Measurements from ENCODE around the gene ATAD3B.

The ATAD3B gene

DNA sequence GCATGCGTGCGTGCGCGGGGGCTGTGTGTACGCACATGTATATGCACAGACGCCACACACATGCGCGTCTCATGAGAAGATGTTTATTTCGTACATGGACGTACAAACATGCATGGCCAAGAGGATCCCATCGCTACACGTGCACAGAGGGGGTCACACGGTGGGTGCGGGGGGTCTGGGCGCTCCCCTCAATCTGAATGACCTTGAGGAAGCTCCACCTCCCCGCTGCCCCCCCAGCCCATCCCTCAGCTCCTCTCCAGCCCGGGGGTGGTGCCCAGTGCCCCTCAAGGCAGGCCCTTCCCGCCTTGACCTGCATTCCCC lies 67.4 kb downstream of the ATAD3B start:
- peaks cover 26% of the 10 kb centered on the region for H3K27me3 Mint-ChIP-seq
- H3K9me3 Mint-ChIP-seq, result no peaks in the 10 kb centered on the region
- no peak overlapping the region for H3K4me3 Mint-ChIP-seq
- H3K27ac Mint-ChIP-seq, result no peak overlapping the region
- intact Hi-C loops (cut with micrococcal nuclease), result no loop called here
- no peaks in the 10 kb centered on the region for H3K4me1 Mint-ChIP-seq (ENCODE audit: low read depth)
- H3K36me3 Mint-ChIP-seq (ENCODE audit: low read depth), result peaks cover 40% of the 10 kb centered on the region

DNA sequence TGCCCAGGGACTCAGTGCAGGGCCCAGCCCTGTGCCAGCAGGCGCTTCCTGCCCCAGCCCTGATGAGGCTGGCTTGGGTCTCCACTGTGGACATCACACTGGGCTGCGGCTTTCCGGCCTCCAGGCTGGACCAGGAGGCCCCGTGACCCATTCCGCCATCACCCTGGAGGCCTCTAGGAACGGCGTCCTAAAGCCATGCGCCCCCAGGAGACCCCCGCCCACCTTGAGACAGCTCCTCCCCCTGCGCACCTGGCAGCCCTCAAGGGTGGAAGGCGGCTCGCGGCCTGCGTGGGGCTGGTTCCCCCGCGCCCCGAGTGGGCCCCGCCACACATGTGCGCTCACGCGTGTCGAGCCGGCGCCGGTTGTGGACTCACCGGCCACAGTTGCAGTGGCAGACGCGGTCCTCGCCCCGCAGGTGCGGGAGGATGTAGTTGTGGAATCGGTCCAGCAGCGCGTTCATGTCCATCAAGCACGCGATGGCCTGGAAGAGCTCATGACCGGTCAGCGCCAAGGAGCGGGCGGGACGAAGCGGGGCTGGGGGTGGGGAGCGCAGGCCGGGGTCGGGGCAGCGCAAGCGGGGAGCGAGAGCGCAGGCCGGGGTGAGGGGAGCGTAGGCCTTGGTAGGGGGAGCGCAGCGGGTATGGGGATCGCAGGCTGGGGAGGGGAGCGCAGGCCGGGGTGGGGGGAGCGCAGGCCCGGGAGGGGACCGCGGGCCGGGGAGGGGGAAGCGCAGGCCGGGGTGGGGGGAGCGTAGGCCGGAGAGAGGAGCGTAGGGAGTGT lies 67.9 kb downstream of the ATAD3B start:
- Mint-ChIP-seq H3K27me3 (peaks cover 26% of the 10 kb centered on the region), H3K4me1 (ENCODE audit: low read depth) (no peaks in the 10 kb centered on the region), H3K9me3 (no peaks in the 10 kb centered on the region), H3K27ac (no peak overlapping the region), H3K36me3 (ENCODE audit: low read depth) (peaks cover 40% of the 10 kb centered on the region), H3K4me3 (peak overlapping the region; percentile 20)
- intact Hi-C loops (cut with micrococcal nuclease), result no loop called here

DNA sequence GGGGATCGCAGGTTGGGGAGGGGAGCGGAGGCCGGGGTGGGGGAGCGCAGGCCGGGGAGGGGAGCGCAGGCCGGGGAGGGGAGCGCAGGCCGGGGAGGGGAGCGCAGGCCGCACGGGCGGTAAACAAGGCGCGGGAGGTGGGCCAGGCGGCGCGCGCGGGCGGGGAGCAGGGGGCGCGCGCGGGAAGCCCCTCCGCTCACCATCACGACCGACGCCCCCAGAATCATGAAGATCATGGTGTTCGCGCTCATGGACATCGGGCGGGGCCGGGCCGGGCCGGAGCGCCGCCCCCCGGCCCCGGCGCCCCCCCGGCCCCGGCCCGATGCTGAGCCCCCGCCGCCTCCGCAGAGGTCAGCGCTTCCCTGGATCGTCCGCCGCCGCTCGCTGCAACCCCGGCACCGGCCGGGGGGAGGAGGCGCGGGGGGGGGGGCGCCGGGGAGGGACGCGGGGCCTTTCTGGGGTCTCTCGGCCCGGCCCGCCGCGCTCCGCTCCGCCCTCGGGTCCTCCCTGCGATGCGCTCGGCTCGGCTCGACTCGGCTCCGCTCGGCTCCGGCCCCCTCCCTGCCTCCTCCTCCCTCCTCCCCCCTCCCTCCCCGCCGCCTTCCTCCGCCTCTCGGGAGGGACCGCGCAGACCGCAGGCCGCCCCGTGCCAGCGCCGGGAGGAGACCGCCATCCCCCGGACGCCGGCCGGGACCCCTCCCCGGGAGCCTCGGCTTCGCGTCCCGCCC lies 68.7 kb downstream of the ATAD3B start, which contains the start of gene TMEM240:
Gene TMEM240 (minus strand): TSS at position 535 of the 728 bp plus-strand sequence. CDS start 278 bp downstream, at position 257.
- Mint-ChIP-seq H3K9me3 (no peaks in the 10 kb centered on the region), H3K4me3 (peak within 1 kb of the TSS; percentile 34), H3K27ac (no peak within 1 kb of the TSS)

DNA sequence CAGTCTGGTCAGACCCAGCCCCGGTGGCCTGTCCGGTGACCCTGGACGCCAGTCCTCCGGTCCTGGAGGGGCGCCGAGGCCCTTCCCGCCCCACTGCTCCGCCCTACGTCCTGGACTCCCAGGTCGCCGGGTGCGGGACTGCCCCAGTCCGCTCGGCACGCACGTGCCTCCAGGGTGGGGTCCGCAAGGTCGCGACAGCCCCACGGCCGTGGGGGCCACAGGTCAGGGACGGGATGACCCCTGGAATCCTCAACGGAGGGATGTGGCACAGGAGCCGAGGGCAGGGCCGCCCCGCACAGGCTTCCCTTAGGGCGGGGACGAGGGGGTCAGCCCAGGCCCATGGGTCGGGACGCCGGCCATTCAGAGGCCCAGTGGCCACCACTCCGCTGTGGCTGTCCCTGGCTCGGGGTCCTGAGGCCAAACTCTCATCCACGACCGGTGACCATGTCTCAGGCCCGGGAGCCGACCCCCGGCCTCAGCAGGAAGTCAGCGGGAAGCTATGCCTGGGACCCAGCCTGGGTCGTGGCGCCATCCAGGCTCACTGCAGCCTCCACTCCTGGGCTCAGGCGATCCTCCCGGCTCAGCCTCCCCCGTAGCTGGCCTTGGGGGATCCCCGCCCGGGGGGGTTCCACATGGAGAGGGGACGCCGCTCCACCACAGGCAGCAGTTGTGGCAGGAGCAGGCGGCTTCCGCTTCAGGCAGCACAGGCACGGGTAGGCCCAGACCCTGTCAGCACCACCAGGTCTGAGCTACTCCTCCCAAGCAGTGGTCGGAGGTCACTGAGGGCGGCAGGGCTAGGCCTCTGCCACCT lies 69.5 kb downstream of the ATAD3B start:
- Mint-ChIP-seq H3K27me3 (peaks cover 26% of the 10 kb centered on the region), H3K36me3 (ENCODE audit: low read depth) (peaks cover 53% of the 10 kb centered on the region), H3K27ac (no peak overlapping the region), H3K9me3 (no peaks in the 10 kb centered on the region), H3K4me3 (peak overlapping the region; percentile 34), H3K4me1 (ENCODE audit: low read depth) (no peaks in the 10 kb centered on the region)
- intact Hi-C loops (cut with micrococcal nuclease), result no loop called here

More for the DNA sequence above, 68.7 kb downstream of the ATAD3B start, which contains the start of gene TMEM240:
- Mint-ChIP-seq H3K36me3 (ENCODE audit: low read depth) (peaks cover 45% of the 10 kb centered on the region), H3K27me3 (peaks cover 26% of the 10 kb centered on the region), H3K4me1 (ENCODE audit: low read depth) (no peaks in the 10 kb centered on the region)
- intact Hi-C loops (cut with micrococcal nuclease), result no loop called here

DNA sequence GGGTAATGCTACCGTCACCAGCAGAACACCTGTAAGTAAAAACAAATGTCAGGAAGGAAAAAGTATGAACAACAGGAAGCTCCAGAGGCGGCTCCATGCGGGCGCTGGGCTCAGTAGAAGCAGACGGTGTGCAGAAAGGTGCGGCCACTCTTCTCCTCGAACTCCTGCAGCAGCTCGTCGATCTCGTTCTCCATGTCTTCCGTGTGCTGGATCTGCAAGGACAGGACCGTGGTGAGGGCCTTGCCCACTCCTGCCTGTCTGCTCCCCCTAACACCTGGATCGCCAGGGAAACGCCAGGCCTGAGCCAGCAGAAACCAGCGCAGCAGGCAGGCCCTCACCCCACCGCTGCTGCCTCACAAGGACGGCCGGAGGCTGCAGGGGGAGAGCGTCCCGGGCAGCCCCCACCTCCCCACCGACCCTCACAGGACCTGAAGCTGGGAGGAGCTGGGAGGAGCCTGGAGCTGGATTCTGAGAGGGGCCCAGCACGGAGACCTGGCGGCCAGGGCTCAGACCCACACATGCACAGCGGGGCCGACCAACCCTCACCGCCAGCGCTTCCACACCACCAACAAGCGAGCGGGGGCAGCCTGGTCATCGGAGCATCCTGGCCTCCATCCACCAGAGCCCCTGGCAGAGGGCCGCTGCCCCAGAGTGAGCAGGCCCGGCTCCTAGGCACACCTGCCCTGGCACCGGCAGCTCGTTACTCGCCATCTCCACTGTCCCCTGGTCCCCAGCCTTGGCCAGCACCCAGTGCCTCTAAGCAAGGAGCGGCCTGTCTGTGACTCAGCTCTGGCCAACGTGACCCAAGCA lies 70.6 kb downstream of the ATAD3B start:
- Mint-ChIP-seq H3K9me3 (no peaks in the 10 kb centered on the region), H3K4me3 (no peak overlapping the region), H3K4me1 (ENCODE audit: low read depth) (no peaks in the 10 kb centered on the region), H3K27ac (no peak overlapping the region), H3K36me3 (ENCODE audit: low read depth) (peaks cover 64% of the 10 kb centered on the region), H3K27me3 (peaks cover 26% of the 10 kb centered on the region)
- intact Hi-C loops (cut with micrococcal nuclease), result no loop called here

DNA sequence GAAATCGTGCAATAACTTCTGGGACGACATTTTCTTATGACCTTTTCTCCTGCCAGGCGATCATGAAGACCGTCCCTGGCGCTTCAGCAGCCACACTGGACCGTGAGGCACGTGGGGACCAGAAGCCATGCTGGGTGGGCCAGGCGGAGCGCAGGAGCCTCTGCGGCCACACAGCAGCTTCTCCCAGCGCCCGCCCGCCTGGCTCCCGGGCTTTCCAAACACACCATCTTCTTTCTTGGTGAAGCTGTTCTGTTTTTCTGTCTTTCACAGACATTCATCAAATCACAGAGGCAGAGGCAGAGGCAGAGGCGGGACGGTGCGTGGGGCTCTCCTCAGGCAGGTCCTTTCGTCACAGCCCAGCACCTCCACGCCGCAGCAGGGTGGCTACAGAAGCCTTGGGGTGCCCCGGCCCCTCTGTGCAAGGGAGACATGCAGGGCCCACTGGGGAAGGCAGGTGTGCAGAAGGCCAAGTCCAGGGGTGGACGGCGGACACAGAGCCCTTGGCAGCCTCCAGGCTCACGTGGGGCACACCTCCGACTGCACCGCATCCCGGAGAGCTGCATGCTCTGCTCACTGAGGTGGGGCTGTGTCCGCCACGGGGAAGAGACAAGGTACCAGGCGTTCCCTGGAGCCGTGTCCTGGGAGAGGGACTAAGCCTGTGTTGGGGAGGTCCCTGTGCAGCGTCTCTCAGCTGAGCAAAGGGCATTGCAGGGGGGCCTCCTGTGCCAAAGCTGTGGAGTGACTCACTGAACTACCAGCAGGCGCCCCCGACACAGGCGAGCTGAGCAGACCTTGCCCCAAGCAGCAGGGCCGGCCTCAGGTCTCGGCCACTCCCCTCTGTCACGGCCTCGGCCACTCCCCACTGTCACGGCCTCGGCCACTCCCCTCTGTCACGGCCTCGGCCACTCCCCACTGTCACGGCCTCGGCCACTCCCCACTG lies 71.5 kb downstream of the ATAD3B start:
- no peak overlapping the region for H3K27ac Mint-ChIP-seq
- peaks cover 26% of the 10 kb centered on the region for H3K27me3 Mint-ChIP-seq
- intact Hi-C loops (cut with micrococcal nuclease), result no loop called here
- H3K9me3 Mint-ChIP-seq, result no peaks in the 10 kb centered on the region
- peaks cover 73% of the 10 kb centered on the region for H3K36me3 Mint-ChIP-seq (ENCODE audit: low read depth)
- H3K4me3 Mint-ChIP-seq, result no peak overlapping the region
- no peaks in the 10 kb centered on the region for H3K4me1 Mint-ChIP-seq (ENCODE audit: low read depth)

DNA sequence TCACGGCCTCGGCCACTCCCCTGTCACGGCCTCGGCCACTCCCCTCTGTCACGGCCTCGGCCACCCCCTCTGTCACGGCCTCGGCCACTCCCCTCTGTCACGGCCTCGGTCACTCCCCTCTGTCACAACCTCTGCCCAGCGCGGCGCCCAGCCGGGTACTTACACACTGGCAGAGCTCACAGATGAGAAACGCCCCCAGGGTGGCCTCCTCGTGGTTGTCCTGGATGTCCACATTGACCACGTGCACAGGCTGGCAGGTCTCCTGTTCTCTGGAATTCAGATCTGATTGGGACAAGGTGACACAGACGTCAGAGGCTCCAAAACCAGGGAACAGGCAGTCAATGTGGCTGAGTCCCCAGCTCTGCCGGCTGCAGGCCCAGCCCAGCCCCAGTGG lies 72.1 kb downstream of the ATAD3B start:
- peaks cover 80% of the 10 kb centered on the region for H3K36me3 Mint-ChIP-seq (ENCODE audit: low read depth)
- no peak overlapping the region for H3K4me3 Mint-ChIP-seq
- no peak overlapping the region for H3K27ac Mint-ChIP-seq
- H3K4me1 Mint-ChIP-seq (ENCODE audit: low read depth), result no peaks in the 10 kb centered on the region
- intact Hi-C loops (cut with micrococcal nuclease), result no loop called here
- H3K9me3 Mint-ChIP-seq, result no peaks in the 10 kb centered on the region
- H3K27me3 Mint-ChIP-seq, result peaks cover 23% of the 10 kb centered on the region

DNA sequence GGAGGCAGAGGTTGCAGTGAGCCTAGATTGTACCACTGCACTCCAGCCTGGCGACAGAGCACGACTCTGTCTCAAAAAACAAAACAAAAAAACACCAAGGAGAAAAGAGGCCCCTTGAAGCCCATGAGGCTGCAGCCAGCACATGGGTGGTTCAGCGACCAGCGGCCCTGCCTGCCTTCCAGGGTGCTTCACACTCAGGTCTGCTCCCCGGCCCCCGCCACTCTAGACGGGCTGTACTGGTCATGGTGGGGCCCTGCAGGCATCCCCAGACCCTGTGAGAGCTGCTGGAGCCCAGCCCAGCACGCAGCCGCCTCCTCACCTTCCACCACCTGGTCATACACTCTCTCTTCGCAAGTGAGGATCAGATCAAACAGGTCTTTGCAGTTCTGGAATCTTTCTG lies 73.0 kb downstream of the ATAD3B start:
- intact Hi-C loops (cut with micrococcal nuclease), result no loop called here

More for the DNA sequence above, 73.0 kb downstream of the ATAD3B start:
- Mint-ChIP-seq H3K4me1 (ENCODE audit: low read depth) (no peaks in the 10 kb centered on the region), H3K36me3 (ENCODE audit: low read depth) (peaks cover 85% of the 10 kb centered on the region), H3K27me3 (peaks cover 16% of the 10 kb centered on the region), H3K9me3 (no peaks in the 10 kb centered on the region), H3K4me3 (no peak overlapping the region), H3K27ac (no peak overlapping the region)
